ENCODE measurements around the gene SYCE3.
"Not testable (repeated sequence)": the region's sequence is repeated elsewhere in the genome, so short reads cannot be mapped to it uniquely, and the experiment has no call there.

The SYCE3 gene

DNA sequence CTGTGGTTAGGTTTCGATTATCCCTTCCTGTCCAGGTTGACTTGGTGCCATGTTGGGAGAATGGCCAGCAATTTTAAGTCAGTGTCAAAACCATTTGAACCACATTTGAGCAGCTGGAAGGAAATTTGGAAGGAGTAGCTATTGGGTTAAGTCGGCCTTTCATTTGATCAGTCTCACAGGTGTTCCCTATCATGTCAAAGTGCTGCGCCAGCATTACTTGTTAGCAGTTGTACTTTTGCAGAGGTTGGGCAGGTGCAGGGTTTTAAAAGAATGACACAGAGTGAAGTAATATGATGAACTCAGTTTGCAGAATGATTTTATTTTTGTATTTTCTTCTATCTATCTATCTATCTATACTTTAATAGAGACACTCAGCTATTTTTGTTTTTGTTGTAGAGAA is 26.5 kb downstream of the SYCE3 start:
- TF ChIP-seq GLIS2 (tag by site-specific recombination; IDR thresholded peaks at IDR 0.05) (no peak), KLF16 (tag by site-specific recombination; IDR thresholded peaks at IDR 0.05) (no peak)
- Histone ChIP-seq H3K27ac (ENCODE audit: extremely low read depth, low read depth, low read length) (no peak overlapping the region), H3K4me3 (ENCODE audit: low read depth, low read length) (no peak overlapping the region), H3K4me1 (ENCODE audit: control insufficient read depth, insufficient read depth, low read length) (peaks cover 8% of the 10 kb centered on the region), H3K36me3 (ENCODE audit: control insufficient read depth in 2 of 2, insufficient read depth in 1 of 2, low read length in 2 of 2) (no peaks in the 10 kb centered on the region), H3K9me3 (ENCODE audit: control insufficient read depth, insufficient read depth, low read depth, low read length) (no peaks in the 10 kb centered on the region)
- ChIA-PET POLR2A (interaction anchor here (0.6 to 1.3 kb wide), 4 partner anchors 10 to 136 kb away, joined by 3 to 6 read pairs (median 4); partner anchors contain the start of genes LMF2, NCAPH2 and SCO2), CTCF (interaction anchor here (0.5 to 1.5 kb wide), 4 partner anchors 9 to 117 kb away, joined by 3 to 6 read pairs (median 4); partner anchors contain the start of genes SCO2 and SYCE3)

DNA sequence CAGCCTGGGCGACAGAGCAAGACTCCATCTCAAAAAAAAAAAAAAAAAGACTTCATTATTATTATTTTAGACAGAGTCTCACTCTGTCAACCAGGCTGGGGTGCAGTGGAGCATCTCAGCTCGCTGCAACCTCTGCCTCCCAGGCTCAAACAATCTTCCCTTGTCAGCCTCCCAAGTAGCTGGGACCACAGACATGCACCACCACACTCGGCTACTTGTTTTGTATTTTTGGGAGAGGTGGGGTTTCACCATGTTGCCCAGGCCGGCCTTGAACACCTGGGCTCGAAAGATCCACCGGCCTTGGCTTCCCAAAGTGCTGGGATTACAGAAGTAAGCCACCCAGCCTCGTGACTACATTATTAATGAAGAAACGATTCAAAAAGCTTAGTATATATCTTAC is 27.6 kb downstream of the SYCE3 start:
- H3K27ac ChIP-seq (ENCODE audit: extremely low read depth, low read depth, low read length): no peak overlapping the region
- peaks cover 5% of the 10 kb centered on the region for H3K4me1 ChIP-seq (ENCODE audit: control insufficient read depth, insufficient read depth, low read length)
- TF ChIP-seq ZNF747 (tag by site-specific recombination; IDR thresholded peaks at IDR 0.05) (no peak), ZNF37A (tag by site-specific recombination; IDR thresholded peaks at IDR 0.05) (no peak)
- POLR2A ChIA-PET: interaction anchor here (0.5 to 1.0 kb wide), 3 partner anchors 35 to 429 kb away, joined by 3 to 8 read pairs (median 4); no protein-coding TSS in a partner anchor
- CTCF ChIA-PET: interaction anchor here (0.6 to 1.5 kb wide), 6 partner anchors 9 to 396 kb away, joined by 3 to 6 read pairs (median 3); partner anchors contain the start of gene SCO2
- H3K4me3 ChIP-seq (ENCODE audit: low read depth, low read length): no peak overlapping the region
- H3K9me3 ChIP-seq (ENCODE audit: control insufficient read depth, insufficient read depth, low read depth, low read length): no peaks in the 10 kb centered on the region
- H3K36me3 ChIP-seq (ENCODE audit: control insufficient read depth in 2 of 2, insufficient read depth in 1 of 2, low read length in 2 of 2): no peaks in the 10 kb centered on the region

DNA sequence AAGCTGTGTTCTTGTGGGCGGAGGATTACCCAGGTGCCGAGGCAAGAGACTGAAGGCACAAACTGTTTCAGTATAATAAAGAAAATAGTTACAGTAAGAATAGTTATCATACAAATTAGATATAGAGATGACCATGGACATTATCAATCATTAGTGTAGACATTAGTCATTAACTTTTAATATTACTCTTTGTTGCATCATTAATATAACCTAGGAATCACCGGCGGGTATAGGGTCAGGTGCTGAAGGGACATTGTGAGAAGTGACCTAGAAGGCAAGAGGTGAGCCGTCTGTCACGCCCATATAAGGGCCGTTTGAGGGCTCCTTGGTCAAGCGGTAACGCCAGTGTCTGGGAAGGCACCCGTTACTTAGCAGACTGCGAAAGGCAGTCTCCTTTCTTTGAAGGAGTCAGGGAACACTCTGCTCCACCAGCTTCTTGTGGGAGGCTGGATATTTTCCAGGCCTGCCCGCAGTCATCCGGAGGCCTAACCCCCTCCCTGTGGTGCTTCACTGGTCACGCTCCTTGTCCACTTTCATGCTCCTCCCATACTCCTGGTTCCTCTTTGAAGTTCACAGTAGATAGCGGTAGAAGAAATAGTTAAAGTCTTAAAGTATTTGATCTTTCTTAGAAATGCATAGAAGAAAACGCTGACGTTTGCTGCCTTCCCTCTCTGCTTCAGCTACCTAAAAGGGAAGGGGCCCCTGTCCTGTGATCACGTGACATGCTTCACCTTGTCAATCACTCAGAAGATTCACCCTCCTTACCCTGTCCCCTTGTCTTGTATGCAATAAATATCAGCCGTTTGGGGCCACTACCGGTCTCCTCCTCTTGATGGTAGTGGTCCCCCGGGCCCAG is 28.6 kb downstream of the SYCE3 start:
- H3K4me1 ChIP-seq (ENCODE audit: control insufficient read depth, insufficient read depth, low read length): not testable (repeated sequence)
- 0 out of 2 replicates have a peak, but pooled peaks have one; percentile 0 for TF ChIP-seq EGR2 (tag by site-specific recombination; IDR thresholded peaks at IDR 0.05; ENCODE audit: low read depth)

DNA sequence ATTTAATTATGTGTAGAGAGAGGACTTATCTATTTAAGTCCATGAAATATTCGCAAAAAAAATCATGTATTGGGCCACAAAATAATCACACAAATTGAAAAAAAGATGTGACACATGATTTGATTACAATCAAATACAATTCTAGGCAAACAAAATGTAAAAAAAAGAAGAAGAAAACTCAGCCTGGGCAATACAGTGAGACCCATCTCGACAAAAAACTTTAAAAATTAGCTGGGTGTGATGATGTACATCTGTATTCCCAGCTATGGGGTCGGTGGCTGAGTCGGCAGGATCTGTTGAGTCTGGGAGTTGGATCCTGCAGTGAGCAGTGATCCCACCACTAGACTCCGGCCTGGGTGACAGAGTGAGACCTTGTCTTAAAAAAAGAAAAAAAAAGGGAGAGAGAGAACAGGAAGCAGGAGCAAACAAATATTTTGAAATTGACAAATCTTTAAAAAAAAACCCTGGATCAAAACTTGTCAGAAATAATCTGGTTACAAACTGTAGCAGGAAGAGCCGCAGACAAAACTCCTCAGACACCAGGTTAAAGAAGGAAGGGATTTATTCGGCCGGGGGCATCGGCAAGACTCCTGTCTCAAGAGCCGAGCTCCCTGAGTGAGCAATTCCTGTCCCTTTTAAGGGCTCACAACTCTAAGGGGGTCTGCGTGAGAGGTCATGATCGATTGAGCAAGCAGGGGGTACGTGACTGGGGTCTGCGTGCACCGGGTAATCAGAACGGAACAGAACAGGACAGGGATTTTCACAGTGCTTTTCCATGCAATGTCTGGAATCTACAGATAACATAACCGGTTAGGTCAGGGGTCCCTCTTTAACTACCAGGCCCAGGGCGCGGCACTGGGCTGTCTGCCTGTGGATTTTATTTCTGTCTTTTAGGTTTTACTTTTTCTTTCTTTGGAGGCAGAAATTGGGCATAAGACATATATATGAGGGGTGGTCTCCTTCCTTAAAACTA is 29.6 kb downstream of the SYCE3 start:
- CTCF ChIA-PET: interaction anchor here (1.2 kb wide), 1 partner anchor 7 kb away, joined by 5 read pairs; the partner anchor contains the start of gene SCO2
- Histone ChIP-seq H3K9me3 (ENCODE audit: control insufficient read depth, insufficient read depth, low read depth, low read length) (no peaks in the 10 kb centered on the region), H3K27ac (ENCODE audit: extremely low read depth, low read depth, low read length) (no peak overlapping the region), H3K4me1 (ENCODE audit: control insufficient read depth, insufficient read depth, low read length) (no peaks in the 10 kb centered on the region; the same call in 1 of the 2 replicates), H3K36me3 (ENCODE audit: control insufficient read depth in 2 of 2, insufficient read depth in 1 of 2, low read length in 2 of 2) (no peaks in the 10 kb centered on the region), H3K4me3 (ENCODE audit: low read depth, low read length) (no peak overlapping the region)
- TF ChIP-seq, protein P1, sequence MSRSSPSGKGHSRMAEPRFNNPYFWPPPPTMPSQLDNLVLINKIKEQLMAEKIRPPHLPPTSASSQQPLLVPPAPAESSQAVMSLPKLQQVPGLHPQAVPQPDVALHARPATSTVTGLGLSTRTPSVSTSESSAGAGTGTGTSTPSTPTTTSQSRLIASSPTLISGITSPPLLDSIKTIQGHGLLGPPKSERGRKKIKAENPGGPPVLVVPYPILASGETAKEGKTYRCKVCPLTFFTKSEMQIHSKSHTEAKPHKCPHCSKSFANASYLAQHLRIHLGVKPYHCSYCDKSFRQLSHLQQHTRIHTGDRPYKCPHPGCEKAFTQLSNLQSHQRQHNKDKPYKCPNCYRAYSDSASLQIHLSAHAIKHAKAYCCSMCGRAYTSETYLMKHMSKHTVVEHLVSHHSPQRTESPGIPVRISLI (tag by site-specific recombination; IDR thresholded peaks at IDR 0.05): 0 out of 2 replicates have a peak, but pooled peaks have one; percentile 31
- TF ChIP-seq ZFP69B (tag by site-specific recombination; IDR thresholded peaks at IDR 0.05) (no peak), ZNF121 (tag by site-specific recombination; IDR thresholded peaks at IDR 0.05) (peak; percentile 90)
- TF ChIP-seq, protein P2, sequence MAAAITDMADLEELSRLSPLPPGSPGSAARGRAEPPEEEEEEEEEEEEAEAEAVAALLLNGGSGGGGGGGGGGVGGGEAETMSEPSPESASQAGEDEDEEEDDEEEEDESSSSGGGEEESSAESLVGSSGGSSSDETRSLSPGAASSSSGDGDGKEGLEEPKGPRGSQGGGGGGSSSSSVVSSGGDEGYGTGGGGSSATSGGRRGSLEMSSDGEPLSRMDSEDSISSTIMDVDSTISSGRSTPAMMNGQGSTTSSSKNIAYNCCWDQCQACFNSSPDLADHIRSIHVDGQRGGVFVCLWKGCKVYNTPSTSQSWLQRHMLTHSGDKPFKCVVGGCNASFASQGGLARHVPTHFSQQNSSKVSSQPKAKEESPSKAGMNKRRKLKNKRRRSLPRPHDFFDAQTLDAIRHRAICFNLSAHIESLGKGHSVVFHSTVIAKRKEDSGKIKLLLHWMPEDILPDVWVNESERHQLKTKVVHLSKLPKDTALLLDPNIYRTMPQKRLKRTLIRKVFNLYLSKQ (tag by site-specific recombination; IDR thresholded peaks at IDR 0.05; ENCODE audit: borderline replicate concordance): no peak
- POLR2A ChIA-PET: interaction anchor here (0.6 kb wide), 1 partner anchor 231 kb away, joined by 4 read pairs; no protein-coding TSS in a partner anchor

More for the DNA sequence above, 28.6 kb downstream of the SYCE3 start:
- not testable (repeated sequence) for H3K27ac ChIP-seq (ENCODE audit: extremely low read depth, low read depth, low read length); H3K4me3 ChIP-seq (ENCODE audit: low read depth, low read length); H3K9me3 ChIP-seq (ENCODE audit: control insufficient read depth, insufficient read depth, low read depth, low read length); H3K36me3 ChIP-seq (ENCODE audit: control insufficient read depth in 2 of 2, insufficient read depth in 1 of 2, low read length in 2 of 2)
- POLR2A ChIA-PET: interaction anchor here (0.5 to 1.0 kb wide), 3 partner anchors 36 to 428 kb away, joined by 3 to 8 read pairs (median 4); no protein-coding TSS in a partner anchor
- CTCF ChIA-PET: interaction anchor here (0.6 to 1.2 kb wide), 2 partner anchors 8 to 47 kb away, joined by 3 to 5 read pairs; partner anchors contain the start of gene SCO2
